Activated effector memory CD4-positive, alpha-beta T cell treated with anti-CD3 and anti-CD28 coated beads, Interleukin-2, amount 50 U/mL, for 16 hours (primary cell): Measurements from ENCODE around the gene KANSL2.
"Not testable (repeated sequence)": the region's sequence is repeated elsewhere in the genome, so short reads cannot be mapped to it uniquely, and the experiment has no call there.

Source experiments
- DNase-seq: peaks from one replicate; pipeline ENCODE4 v3.0.0-alpha.2; 2020

KANSL2 gene, protein sequence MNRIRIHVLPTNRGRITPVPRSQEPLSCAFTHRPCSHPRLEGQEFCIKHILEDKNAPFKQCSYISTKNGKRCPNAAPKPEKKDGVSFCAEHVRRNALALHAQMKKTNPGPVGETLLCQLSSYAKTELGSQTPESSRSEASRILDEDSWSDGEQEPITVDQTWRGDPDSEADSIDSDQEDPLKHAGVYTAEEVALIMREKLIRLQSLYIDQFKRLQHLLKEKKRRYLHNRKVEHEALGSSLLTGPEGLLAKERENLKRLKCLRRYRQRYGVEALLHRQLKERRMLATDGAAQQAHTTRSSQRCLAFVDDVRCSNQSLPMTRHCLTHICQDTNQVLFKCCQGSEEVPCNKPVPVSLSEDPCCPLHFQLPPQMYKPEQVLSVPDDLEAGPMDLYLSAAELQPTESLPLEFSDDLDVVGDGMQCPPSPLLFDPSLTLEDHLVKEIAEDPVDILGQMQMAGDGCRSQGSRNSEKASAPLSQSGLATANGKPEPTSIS

DNA sequence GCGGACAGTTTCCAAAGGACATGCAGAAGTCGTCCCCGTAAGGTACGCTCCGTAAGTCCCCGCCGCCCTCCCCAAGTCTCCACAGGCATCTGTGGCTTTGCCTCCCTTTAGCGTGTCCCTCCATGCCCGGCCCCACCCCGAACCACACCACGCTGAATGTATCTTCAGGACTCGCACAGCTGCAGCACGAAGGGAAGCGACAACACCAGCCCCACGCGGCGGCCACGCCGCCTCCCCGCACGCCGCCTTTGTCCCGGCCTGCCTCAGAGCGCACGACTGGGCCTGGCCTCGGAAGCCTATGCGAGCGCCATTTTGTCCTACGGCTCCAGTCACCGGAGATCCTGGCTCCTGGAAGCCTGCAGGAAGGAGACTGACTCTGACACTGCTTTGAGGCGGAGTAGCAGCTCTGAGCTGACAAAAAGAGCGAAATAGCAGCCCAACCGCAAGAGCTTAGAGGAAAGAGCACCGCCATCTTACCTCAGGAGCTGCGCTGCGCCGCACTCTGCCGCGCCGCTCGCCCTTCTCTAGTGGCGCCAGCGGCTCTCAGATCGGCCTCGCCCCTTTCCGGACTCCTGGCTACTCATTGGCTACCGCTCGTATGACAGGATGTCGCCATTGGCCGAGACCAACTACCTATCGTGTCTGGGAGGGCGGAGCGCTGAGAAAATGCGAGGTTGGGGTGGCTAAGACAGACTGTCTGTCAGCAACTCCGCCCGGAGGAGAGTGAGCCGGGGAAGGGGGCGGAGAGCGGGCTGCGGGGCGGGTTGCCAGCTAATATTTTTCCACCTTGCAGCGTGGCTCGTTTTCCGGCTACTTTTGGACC lies at the start of gene KANSL2:
Gene KANSL2, minus strand, starts transcription at position 529 of the 823 bp plus-strand sequence. CDS start 606 bp downstream, outside the sequence.
- peak; percentile 99 for DNase-seq

DNA sequence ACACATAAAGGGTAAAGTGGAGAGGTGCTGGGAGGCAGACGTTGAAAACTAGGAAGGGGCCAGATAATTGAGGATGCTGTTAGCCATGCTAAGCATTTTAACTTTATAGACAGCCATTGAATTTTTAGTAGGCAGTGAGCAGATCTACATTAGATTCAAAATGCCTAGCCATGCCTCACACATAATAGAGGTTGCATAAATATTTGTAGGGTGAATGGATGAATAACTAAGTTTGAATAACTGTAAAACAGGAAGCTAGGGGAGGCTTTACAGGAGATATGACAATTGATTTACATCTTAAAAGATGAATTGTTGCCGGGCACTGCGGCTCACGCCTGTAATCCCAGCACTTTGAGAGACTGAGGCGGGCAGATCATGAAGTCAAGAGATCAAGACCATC lies 46.8 kb upstream of the KANSL2 start:
- DNase-seq = no peak

DNA sequence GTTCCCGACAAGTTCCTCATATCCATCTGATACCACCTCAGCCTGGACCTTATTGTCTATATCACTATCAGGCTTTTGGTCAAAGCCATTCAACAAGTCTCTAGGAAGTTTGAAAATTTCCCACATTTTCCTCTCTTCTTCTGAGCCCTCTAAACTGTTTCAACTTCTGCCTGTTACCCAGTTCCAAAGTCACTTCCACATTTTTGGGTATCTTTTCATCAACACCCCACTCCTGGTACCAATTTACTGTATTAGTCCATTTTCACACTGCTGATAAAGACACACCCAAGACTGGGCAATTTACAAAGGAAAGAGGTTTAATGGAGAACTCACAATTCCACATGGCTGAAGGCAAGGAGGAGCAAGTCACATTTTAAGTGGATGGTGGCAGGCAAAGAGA lies 38.7 kb upstream of the KANSL2 start:
- DNase-seq = not testable (repeated sequence)

DNA sequence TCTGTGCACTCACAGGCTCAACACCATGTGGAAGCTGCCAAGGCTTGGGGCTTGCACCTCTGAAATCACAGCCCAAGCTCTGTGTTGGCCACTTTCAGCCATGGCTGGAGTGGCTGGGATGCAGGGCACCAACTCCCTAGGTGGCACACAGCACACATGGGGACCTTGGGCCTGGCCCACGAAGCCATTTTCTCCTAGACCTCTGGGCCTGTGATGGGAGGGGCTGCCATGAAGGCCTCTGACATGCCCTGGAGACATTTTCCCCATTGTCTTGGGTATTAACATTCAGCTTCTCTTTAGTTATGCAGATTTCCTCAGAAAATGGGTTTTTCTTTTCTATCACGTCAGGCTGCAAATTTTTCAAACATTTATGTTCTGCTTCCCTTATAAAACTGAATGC lies 38.1 kb upstream of the KANSL2 start:
- not testable (repeated sequence) for DNase-seq

DNA sequence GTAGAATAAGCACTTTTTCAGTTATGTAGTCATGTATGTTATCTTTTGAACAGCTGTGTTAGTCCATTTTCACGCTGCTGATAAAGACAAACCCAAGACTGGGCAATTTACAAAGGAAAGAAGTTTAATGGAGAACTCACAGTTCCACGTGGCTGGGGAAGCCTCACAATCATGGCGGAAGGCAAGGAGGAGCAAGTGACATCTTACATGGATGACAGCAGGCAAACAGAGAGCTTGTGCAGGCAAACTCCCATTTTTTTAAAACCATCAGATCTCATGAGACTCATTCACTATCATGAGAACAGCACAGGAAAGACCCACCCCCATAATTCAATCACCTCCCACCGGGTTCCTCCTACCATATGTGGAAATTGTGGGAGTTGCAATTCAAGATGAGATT lies 37.0 kb upstream of the KANSL2 start:
- DNase-seq = not testable (repeated sequence)

DNA sequence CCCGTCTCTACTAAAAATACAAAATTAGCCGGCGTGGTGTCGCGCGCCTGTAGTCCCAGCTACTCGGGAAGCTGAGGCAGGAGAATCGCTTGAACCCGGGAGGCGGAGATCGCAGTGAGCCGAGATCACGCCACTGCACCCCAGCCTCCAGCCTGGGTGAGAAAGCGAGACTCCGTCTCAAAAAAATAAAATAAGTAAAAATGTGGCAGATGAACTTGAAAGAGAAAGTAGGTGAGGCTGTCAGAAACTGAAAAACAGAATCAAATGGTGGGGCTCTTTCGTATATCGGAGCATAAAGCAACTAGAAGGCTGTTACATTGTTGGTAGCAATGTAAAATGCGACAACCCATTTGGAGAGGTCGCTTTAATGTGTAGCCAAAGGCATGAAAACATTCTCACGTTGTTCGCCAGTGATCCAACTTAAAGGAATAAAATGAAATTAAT lies 35.2 kb upstream of the KANSL2 start:
- DNase-seq = no peak

DNA sequence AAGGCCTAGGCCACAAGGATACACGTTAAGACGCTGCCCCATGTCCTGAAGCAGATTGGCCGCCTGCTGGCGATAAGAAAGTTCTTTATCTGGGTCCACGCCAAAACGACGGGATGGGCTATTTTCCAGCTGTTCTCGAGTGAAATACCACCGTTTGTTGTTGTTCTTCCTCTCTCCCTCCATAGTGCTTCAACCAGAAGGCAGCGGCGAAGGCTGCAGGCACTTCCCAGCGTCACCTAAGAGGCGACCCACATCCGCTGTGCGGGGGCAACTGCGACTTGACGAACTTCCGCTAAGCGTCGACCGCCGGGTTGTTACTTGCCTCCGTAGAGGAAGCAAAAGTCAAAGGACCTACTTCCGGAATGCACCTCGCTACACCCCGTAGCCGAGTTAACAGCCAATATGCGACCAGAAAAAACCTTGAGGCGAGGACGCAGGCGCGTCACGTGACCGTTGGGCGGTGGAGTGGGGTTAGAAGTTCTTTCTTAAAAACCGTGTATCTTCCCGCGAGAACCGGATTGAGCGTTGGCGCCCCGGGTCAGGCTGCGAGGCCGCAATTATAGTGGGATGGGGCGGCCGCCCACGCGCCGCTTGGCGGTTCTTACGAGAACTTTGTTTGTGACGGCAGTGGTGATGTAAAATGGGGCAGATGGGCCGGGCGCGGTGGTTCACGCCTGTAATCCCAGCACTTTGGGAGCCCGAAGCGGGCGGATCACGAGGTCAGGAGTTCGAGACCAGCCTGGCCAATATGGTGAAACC lies 34.6 kb upstream of the KANSL2 start, which contains the start of gene CCNT1:
Gene CCNT1, minus strand, starts transcription at position 215 of the 759 bp plus-strand sequence. Its CDS starts 32 bp downstream, at position 183.
- DNase-seq = peak; percentile 99

DNA sequence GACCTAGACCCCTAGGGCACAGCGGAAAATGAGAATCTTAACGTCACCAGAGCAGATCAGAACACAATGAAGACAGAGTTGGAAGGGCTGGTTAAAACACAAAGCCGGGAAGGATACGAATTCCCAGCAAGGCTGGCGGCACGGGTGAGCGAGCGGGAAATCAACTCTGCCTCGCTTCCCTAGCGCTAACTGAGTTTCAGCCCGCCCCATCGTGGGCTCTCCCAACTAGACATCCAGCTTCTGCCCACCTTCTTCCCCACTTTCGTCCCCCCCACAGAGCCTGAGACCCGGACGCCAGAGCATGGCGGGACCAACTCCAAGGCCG lies 34.1 kb upstream of the KANSL2 start:
- no peak for DNase-seq

DNA sequence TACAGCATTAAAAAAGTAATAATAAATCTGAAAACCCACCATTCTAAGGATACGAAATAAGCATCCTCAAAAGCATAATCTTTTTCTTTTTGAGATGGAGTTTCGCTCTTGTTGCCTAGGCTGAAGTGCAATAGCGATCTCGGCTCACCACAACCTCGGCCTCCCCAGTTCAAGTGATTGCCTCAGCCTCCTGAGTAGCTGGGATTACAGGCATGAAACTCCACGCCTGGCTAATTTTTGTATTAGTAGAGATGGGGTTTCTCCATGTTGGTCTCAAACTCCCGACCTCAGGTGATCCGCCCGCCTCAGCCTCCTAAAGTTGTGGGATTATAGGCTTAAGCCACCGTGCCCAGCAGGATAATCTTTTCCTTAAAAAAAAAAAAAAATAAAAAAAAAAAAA lies 30.2 kb upstream of the KANSL2 start:
- no peak for DNase-seq

DNA sequence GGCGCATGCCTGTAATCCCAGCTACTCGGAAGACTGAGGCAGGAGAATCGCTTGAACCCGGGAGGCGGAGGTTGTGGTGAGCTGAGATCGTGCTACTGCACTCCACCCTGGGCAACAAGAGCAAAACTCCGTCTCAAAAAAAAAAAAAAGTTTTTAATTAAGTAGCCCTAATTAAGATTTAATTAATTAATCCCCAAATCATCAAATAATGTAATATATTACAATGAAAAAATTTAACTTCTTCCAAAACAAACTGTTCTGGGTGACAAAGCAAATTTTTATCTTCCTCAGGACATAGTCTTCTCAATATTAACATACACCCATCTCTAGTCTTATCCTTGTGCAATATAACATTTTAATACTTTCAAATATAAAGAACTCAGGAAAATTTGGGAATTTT lies 16.8 kb upstream of the KANSL2 start:
- DNase-seq = not testable (repeated sequence)

DNA sequence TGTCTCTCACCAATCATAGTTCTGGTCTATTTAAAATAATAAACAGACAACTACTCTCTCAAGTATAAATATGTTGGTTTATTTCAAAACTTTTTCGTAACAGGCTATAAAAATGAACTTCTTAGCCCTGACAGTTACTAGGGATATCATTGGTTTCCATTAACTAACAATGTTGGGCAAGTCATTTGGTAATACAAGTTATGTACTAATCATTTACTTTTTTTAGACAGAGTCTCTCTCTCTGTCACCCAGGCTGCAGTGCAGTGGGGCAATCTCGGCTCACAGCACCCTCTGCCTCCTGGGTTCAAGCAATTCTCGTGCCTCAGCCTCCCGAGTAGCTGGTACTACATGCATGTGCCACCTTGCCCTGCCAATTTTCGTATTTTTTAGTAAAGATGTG lies 14.6 kb upstream of the KANSL2 start:
- DNase-seq = no peak

DNA sequence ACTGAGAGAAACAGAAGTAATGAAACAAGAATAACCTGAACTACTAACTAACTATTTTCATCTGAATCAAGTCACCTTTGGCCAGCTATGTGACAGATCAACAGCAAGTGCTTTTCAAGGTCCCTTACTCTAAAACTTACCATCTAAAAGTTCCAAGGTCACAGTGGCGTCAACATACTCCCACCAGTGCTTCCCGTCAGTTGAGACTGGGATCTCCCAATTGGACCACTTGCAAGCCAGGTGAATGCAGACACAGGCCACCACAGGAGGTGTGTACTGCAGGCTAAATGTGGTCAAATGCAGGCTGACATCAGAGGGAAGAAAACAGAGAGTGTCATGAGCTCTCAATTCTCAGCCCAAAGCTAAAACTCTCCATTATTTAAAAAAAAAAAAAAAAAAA lies 13.8 kb upstream of the KANSL2 start:
- DNase-seq = no peak

DNA sequence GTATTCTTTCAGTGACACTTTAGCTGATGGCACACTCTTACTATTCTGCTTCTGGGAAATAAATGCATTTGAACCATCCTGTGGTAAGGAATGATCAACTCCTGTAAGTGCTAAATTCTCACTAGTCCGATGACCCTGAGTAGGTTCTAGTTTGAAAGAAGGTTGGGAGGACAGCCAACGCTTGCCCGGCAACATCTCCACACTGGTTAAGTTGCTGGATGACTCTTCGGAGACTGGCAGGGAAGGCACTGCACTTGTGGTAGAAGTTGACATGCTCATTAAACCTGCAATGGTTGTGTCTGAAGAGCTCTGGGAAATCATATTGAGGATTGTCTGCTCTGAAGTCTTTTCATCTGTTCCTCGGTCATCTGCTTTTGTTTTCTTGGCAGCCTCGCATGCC lies 12.0 kb upstream of the KANSL2 start:
- DNase-seq = no peak

DNA sequence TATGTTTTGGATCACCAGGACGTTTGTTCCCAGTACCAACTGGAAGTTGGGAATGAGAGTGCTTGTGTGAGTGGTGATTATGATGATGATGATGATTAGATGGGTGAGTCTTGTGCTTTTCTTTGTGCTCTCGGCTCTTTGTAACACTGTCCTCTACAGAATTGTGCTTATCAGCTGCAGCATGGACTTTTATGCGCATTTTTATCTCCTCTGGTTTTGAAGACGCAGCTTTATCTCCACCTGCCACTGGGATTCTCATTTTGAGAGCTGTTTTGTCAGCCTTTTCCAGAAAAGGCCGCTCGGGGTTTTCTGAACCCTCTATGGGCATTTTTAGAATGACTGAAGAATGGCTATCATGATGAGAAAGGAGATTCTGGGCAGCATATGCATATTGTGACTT lies 11.5 kb upstream of the KANSL2 start:
- DNase-seq = no peak

DNA sequence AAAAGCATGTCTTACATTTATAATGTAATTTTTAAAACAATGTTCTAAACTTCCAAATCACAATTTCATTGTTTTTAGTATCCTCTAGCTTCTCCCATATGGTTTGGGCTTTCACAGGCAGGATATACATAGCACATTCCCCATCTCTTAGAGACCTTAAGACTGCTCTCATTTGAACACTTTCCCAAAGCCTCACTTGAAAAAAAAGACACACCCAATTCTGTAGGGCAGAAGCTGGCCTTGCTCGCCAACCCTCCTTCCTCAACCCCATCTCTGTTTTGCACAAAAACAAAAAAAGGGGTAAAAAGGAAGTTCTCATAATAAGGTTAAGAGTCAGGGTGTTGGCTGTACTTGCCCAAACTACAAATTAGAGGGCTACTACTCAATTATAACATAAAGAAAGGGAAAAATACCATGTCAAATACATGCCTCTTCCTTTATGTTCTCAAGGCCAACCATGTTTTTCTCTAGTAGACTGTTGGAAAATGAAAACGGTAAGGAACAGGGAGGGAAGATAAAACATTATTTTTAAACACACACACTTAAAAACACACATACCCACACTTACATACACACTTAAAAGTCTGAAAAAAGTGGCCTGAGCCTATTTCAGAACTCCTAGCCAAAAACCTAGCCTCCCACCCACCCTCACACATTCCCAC lies 9.9 kb upstream of the KANSL2 start:
- no peak for DNase-seq

DNA sequence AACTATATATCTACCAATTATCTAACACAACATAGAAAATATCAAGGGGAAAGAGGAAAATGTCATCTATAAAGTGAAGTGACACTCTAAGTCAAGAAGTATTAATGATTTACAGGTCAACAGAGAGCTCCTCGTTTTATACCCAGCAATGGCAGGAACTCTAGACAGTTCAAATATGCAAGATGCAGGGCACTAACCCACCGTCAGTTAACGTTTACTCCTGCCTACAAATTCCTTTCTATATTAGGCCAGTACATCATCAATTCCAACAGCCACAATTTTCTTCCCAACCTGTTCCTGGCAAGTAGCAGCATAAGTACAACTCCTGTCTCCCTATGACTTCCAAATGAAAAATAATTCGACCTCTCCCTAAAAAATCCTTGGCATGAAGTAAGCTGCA lies 9.0 kb upstream of the KANSL2 start:
- DNase-seq = no peak

DNA sequence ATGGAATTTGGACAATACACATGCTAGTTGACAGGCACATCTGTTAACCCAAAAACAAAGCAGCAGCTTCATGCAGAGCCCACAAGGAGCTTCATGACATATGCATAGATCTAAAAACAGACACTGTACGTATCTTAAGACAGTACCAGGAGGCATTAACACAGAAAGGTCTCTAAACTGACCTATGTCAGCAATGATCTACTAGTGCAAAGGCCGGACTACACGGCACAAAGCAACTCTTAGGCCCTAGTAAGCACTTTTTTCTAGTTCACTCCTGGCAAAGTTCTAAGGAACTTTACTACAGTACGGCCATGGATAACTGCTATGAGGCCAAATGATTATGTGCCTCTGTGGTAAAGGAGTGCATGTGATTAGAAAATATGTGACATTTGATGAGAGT lies 8.4 kb upstream of the KANSL2 start:
- DNase-seq = no peak

DNA sequence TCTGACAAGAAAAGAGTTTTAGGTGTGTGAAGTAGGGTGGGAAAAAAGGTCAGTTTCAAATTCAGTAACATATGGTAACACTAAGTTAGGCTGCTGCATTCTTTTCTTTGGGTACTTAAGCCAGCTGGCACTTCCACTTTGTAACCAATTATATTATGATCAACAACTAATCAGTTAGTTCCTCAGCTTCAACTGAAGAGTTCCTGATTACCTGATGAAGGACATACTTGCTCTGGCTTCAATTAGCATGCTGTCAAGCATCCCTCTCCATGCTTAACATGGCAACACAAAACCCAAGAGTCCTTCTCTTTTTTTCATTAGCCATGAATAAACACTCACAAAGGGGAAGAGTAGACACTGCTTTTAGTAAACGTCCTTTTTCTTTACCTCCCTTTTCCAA lies 6.8 kb upstream of the KANSL2 start:
- DNase-seq = no peak

DNA sequence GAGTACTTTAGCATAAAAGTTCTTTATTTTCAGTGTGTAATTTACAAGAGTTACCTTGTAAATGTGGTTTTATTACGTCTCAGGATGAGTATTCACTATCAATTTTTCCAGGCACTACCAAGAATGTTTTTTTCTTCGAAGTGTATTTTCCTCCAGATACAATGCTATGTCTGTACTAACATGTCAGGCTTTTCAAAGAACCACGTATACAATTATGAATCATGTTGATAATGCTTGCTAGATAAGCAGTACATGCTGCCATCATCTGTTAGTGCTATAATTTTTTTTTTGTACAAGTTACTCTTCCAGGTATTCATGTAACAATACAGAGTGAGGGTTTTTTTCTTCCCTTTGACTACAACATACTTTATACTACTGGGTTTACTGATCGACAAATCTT lies 5.6 kb upstream of the KANSL2 start:
- DNase-seq = no peak

DNA sequence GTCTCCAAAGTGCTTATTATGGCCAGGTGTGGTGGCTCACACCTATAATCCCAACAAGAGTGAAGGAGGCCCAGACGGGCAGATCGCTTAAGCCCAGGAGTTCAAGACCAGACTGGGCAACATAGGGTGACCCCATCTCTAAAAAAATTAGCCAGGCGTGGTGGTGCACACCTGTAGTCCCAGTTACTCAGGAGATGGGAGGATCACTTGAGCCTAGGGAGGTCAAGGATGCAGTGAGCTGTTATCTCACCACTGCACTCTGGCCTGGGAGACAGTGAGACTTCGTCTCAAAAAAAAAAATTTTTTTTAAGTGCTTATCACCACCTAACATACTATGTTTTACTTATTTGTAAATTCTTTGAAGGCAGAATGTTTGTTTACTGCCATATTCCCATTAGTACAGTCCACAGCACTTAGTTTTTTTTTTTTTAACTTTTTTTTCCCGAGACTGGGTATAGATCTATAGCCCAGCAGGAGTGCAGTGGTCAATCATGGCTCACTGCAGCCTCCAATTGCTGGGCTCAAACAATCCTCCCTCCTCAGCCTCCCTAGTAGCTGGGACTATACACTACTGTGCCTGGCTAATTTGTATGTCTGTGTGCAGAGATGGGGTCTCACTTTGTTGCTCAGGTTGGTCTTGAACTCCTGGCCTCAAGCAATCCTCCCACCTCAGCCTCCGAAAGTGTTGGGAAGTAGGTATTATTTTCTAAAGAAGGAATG lies 4.7 kb upstream of the KANSL2 start:
- no peak for DNase-seq

DNA sequence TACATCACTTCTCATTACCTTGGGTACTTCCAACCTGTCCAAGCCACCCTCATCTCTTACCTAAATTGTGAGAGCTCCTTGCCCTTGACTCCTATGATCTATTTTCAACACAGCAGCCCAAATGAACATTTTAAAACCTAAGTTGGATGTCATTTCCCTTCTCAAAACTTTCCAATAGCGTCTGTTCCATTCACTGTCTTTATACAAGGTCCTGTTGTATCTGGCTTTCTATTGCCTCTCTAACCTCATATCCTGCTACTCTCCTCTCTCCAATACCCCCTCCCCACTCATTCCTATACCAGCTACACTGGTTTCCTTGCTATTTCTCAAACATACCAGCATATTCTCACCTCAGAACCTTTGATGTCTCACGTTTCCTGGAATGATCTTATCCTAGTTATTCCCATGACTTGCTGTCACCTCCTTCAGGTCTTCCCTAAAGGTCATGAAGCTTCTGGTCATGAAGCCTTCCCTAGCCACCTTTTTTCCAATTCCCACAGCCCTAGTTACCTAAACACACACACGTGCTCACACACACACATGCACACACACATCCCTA lies 4.1 kb upstream of the KANSL2 start:
- no peak for DNase-seq

DNA sequence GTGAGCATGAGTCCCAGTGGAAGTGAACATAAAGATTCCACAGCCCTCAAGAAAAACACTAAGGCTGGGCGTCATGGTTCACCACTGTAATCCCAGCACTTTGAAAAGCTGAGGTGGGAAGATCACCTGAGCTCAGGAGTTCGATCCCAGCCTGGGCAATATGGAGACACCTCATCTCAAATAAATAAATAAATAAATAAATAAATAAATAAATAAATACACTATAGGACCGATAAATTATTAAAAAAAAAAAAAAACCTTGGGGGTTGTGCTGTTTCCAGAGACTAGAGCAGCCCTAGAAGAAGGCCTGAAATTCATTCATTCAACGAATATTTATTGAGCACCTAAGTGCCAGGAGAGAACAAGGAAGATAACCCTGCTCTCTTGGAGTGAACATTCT lies 1.5 kb upstream of the KANSL2 start:
- DNase-seq = no peak
